ENCODE data around the gene TLR8. TPM values are rescaled to one million over a fixed set of nuclear protein-coding genes. Genes with fewer than 3 reads are reported as not detected.
"Not testable (repeated sequence)": the region's sequence is repeated elsewhere in the genome, so short reads cannot be mapped to it uniquely, and the experiment has no call there.

TLR8 gene
- total and polyA plus RNA-seq, 3 experiments from 2014 or later: 0.07 TPM; not detected in 2

DNA sequence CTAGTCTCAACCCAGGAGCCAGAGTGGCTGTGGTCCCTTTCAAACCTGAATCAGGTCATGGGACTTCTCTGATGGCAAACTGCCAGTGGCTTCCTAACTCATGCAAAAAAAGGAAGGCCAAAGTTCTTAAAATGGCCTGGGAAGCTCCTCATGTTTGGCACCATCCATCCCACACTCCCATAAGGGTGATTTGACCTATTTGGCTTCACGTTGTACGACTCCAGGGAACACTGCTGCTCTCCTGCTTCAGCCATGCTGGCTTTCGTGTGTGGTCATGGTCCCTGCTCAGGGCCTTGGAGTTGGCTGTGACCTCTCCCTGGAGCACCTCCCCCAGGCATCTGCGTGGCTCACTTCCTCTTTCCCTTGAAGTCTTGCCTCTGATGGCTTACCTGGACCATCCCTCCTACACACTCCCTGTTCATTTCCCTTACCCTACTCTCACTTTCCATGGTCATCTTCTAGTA lies 55.7 kb downstream of the TLR8 start:
- POLR2A ChIA-PET: interaction anchor here (1.0 kb wide), 1 partner anchor 13 kb away, joined by 3 read pairs; no protein-coding TSS in a partner anchor

DNA sequence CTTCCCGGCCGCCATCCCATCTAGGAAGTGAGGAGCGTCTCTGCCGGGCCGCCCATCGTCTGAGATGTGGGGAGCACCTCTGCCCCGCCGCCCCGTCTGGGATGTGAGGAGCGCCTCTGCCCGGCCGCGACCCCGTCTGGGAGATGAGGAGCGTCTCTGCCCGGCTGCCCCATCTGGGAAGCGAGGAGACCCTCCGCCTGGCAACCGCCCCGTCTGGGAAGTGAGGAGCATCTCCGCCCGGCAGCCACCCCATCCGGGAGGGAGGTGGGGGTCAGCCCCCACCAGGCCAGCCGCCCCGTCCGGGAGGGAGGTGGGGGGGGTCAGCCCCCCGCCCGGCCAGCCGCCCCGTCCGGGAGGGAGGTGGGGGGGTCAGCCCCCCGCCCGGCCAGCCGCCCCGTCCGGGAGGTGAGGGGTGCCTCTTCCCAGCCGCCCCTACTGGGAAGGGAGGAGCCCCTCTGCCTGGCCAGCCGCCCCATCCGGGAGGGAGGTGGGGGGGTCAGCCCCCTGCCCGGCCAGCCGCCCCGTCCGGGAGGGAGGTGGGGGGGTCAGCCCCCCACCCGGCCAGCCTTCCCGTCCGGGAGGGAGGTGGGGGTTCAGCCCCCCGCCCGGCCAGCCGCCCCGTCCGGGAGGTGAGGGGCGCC lies 56.9 kb downstream of the TLR8 start:
- H3K4me1 ChIP-seq (ENCODE audit: insufficient read depth, low read length): peaks cover 56% of the 10 kb centered on the region
- DNase-seq; H3K36me3 ChIP-seq (ENCODE audit: insufficient read depth, low read length); H3K36me3 Mint-ChIP-seq; H3K27me3 ChIP-seq (ENCODE audit: insufficient read depth, low read length, poor library complexity, severe bottlenecking); H3K4me3 ChIP-seq (ENCODE audit: low read length); H3K27ac Mint-ChIP-seq; H3K4me3 Mint-ChIP-seq; H3K9me3 Mint-ChIP-seq; POLR2A ChIA-PET; H3K27ac ChIP-seq (ENCODE audit: low read depth, low read length); H3K27me3 Mint-ChIP-seq; CTCF ChIA-PET; H3K9me3 ChIP-seq (ENCODE audit: low read length): not testable (repeated sequence)
- H3K4me1 Mint-ChIP-seq: peaks cover 54 to 65% (median 65%) of the 10 kb centered on the region in 3 donors

More for the DNA sequence above, 55.7 kb downstream of the TLR8 start:
- H3K36me3 ChIP-seq (ENCODE audit: insufficient read depth, low read length): no peaks in the 10 kb centered on the region
- peaks cover 58% of the 10 kb centered on the region for H3K4me1 ChIP-seq (ENCODE audit: insufficient read depth, low read length)
- H3K27ac ChIP-seq (ENCODE audit: low read depth, low read length): no peak overlapping the region
- Mint-ChIP-seq H3K27me3 (no peaks in the 10 kb centered on the region), H3K4me1 (peaks cover 56 to 67% (median 64%) of the 10 kb centered on the region in 3 donors), H3K36me3 (no peaks in the 10 kb centered on the region), H3K9me3 (peaks cover 0 to 1% (median 0%) of the 10 kb centered on the region in 5 donors), H3K27ac (peak overlapping the region in 7 of 8 donors; percentile 18 to 84 (median 75)), H3K4me3 (peak overlapping the region in 3 of 7 donors; percentile 2 to 37 (median 12))
- DNase-seq: no peak
- no peaks in the 10 kb centered on the region for H3K27me3 ChIP-seq (ENCODE audit: insufficient read depth, low read length, poor library complexity, severe bottlenecking)
- H3K4me3 ChIP-seq (ENCODE audit: low read length): no peak overlapping the region
- H3K9me3 ChIP-seq (ENCODE audit: low read length): no peaks in the 10 kb centered on the region
- CTCF ChIA-PET: interaction anchor here (2.3 kb wide), 1 partner anchor 8 kb away, joined by 9 read pairs; no protein-coding TSS in a partner anchor

DNA sequence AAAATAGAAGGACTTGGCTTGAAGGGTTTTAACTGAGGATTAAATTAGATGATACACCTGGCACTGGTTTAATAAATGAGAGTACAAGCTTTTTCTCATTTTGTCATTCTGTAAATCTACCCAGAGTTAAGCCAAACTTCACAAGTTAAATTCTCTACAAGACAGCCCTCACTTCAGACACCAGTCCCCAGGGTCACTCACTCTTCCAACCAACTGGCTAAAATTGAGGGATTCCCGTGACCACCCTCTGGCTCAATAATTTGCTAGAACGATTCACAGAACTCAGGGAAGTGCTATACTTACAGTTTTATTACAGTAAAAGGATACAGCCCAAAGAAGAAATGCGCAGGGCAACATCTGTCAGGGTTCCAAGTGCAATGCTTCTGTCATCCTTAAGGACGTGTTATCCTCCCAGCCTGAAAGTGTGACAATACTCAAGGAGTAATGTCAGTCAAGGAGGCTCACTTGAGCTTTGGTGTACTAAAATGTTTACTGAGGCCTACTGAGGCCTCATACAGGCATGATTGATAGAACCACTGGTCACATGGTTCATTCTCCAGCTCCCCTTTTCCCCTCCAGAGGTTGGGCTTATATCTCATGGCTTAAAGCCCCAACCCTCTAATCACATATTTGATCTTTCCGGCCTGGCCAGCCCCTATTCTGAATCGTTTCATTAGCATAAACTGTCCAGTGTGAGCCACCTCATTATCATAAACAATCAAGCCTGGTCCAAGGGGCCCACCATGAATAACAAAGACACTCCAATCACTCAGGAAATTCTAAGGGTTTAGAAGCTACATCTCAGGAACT lies 58.9 kb downstream of the TLR8 start:
- no peak overlapping the region for H3K4me3 Mint-ChIP-seq

DNA sequence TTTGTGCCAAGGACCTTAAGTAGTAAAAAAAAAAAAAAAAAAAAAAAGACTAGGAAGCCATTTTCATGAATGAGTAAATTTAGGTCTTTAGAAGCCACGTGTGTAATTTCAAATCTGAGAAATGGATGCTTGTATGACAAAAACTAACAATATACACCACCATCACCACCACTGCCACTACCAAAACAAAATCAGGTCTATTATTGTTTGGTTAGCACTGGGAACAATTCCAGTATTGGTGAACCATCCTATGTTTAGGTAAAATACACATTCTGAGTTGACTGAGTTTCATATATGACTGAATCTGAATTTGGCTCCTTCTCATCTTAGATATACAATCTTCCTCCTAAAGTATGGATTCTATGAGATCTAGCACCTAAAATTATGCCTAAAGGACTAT lies 59.7 kb downstream of the TLR8 start:
- Mint-ChIP-seq H3K27ac (peak overlapping the region in 7 of 8 donors; percentile 35 to 98 (median 96)), H3K27me3 (peaks cover 0 to 6% of the 10 kb centered on the region in 2 donors), H3K36me3 (peaks cover 0 to 3% (median 0%) of the 10 kb centered on the region in 3 donors), H3K4me1 (peaks cover 53 to 68% (median 67%) of the 10 kb centered on the region in 3 donors), H3K9me3 (peaks cover 0 to 2% (median 0%) of the 10 kb centered on the region in 5 donors), H3K4me3 (peak overlapping the region in 2 of 7 donors; percentile 73 to 74)
- no peaks in the 10 kb centered on the region for H3K27me3 ChIP-seq (ENCODE audit: insufficient read depth, low read length, poor library complexity, severe bottlenecking)
- no peaks in the 10 kb centered on the region for H3K9me3 ChIP-seq (ENCODE audit: low read length)
- H3K4me3 ChIP-seq (ENCODE audit: low read length): no peak overlapping the region
- ChIA-PET CTCF (interaction anchor here (0.8 to 16.4 kb wide), 6 partner anchors 9 to 723 kb away, joined by 3 to 224 read pairs (median 4); no protein-coding TSS in a partner anchor), POLR2A (interaction anchor here (1.5 to 15.0 kb wide), 2 partner anchors 9 to 11 kb away, joined by 3 to 194 read pairs; partner anchors contain the start of gene TMSB4X)
- H3K4me1 ChIP-seq (ENCODE audit: insufficient read depth, low read length): peaks cover 57% of the 10 kb centered on the region
- H3K36me3 ChIP-seq (ENCODE audit: insufficient read depth, low read length): no peaks in the 10 kb centered on the region
- DNase-seq: no peak
- H3K27ac ChIP-seq (ENCODE audit: low read depth, low read length): no peak overlapping the region

More for the DNA sequence above, 58.9 kb downstream of the TLR8 start:
- Mint-ChIP-seq H3K9me3 (peaks cover 0 to 2% (median 0%) of the 10 kb centered on the region in 5 donors), H3K27me3 (peaks cover 0 to 6% of the 10 kb centered on the region in 2 donors), H3K36me3 (no peaks in the 10 kb centered on the region), H3K27ac (peak overlapping the region in 5 of 8 donors; percentile 47 to 96 (median 62)), H3K4me1 (peaks cover 53 to 68% (median 67%) of the 10 kb centered on the region in 3 donors)
- H3K27ac ChIP-seq (ENCODE audit: low read depth, low read length): no peak overlapping the region
- no peaks in the 10 kb centered on the region for H3K27me3 ChIP-seq (ENCODE audit: insufficient read depth, low read length, poor library complexity, severe bottlenecking)
- H3K4me1 ChIP-seq (ENCODE audit: insufficient read depth, low read length): peaks cover 63% of the 10 kb centered on the region
- DNase-seq: no peak
- ChIA-PET POLR2A (interaction anchor here (1.5 to 15.0 kb wide), 2 partner anchors 10 kb away, joined by 3 to 194 read pairs; partner anchors contain the start of gene TMSB4X), CTCF (interaction anchor here (0.8 to 16.4 kb wide), 5 partner anchors 8 to 724 kb away, joined by 3 to 224 read pairs (median 4); no protein-coding TSS in a partner anchor)
- H3K4me3 ChIP-seq (ENCODE audit: low read length): no peak overlapping the region
- H3K9me3 ChIP-seq (ENCODE audit: low read length): no peaks in the 10 kb centered on the region
- H3K36me3 ChIP-seq (ENCODE audit: insufficient read depth, low read length): no peaks in the 10 kb centered on the region

DNA sequence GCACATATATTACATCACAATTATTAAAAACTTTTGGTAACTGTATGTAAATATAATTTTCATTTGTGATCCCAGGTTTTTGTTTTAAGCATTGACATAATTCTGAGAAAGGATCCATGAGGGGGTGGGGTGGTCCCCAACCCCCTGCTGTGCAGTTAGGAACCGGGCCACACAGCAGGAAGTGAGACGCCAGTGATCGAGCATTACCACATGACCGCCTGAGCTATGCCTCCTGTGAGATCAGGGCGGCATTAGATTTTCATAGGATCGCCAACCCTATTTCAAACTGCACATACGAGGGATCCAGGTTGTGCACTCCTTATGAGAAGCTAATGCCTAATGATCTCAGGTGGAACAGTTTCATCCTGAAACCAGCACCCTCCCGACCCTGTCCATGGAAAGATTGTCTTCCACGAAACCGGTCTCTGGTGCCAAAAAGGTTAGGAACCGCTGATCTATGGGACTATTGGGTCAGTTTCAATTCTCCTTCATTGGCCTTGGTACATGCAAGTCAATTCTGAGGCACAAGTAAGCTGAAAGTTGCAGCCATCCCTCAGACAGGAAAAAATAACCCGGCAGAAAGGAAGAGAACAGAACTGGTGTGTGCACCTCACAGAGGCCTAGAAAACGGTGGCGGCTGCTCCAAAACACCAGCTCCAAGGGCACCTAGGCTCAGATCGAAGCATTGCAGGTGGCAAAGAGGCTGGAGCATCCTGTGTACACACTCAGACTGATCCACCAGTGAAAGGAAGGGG lies 61.5 kb downstream of the TLR8 start:
- Histone ChIP-seq H3K4me3 (ENCODE audit: low read length) (peak overlapping the region; percentile 59), H3K36me3 (ENCODE audit: insufficient read depth, low read length) (no peaks in the 10 kb centered on the region), H3K4me1 (ENCODE audit: insufficient read depth, low read length) (peaks cover 47% of the 10 kb centered on the region), H3K27me3 (ENCODE audit: insufficient read depth, low read length, poor library complexity, severe bottlenecking) (no peaks in the 10 kb centered on the region), H3K9me3 (ENCODE audit: low read length) (no peaks in the 10 kb centered on the region), H3K27ac (ENCODE audit: low read depth, low read length) (peak overlapping the region; percentile 38)
- Mint-ChIP-seq H3K4me3 (peak overlapping the region; percentile 72 to 83 (median 75)), H3K27ac (peak overlapping the region; percentile 85 to 98 (median 96)), H3K36me3 (peaks cover 0 to 11% (median 0%) of the 10 kb centered on the region in 3 donors), H3K9me3 (peaks cover 0 to 2% (median 0%) of the 10 kb centered on the region in 5 donors), H3K4me1 (peaks cover 49 to 66% (median 58%) of the 10 kb centered on the region in 3 donors), H3K27me3 (peaks cover 0 to 15% of the 10 kb centered on the region in 2 donors)
- peak in 1 of 5 donors; percentile 31 for DNase-seq
- ChIA-PET POLR2A (interaction anchor here (0.6 to 15.0 kb wide), 6 partner anchors 10 to 125 kb away, joined by 3 to 194 read pairs (median 6); no protein-coding TSS in a partner anchor), CTCF (interaction anchor here (0.9 to 16.4 kb wide), 7 partner anchors 10 to 678 kb away, joined by 3 to 224 read pairs (median 5); no protein-coding TSS in a partner anchor)

DNA sequence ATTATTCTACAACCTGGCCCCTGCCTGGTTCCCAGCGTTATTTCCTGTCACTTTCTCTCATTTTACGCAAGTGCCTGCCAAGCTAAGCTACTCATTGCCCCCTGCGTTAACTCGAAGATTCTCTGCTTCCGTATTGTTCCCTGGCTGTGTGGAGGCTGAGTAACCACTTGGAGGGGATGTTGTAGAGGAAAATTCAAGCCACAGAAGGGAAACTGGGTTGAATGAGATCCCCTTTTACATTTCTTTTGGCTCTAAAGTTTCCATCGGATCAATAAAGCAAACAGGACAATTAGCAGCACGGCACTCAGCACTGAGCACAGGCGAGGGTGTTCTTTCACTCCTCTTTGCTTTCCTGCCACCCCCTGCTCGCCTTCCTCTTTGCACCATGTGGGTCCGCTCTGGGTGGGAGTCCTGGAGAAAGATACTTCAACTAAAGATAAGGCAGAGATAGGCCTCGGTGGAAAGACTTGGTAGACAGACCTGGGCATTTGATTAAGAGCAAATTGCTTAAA lies 64.3 kb downstream of the TLR8 start:
- Histone ChIP-seq H3K4me3 (ENCODE audit: low read length) (peak overlapping the region; percentile 70), H3K4me1 (ENCODE audit: insufficient read depth, low read length) (peaks cover 40% of the 10 kb centered on the region), H3K27me3 (ENCODE audit: insufficient read depth, low read length, poor library complexity, severe bottlenecking) (no peaks in the 10 kb centered on the region), H3K36me3 (ENCODE audit: insufficient read depth, low read length) (peaks cover 8% of the 10 kb centered on the region), H3K9me3 (ENCODE audit: low read length) (no peaks in the 10 kb centered on the region), H3K27ac (ENCODE audit: low read depth, low read length) (peak overlapping the region; percentile 80)
- ChIA-PET POLR2A (interaction anchor here (0.6 to 15.0 kb wide), 8 partner anchors 15 to 122 kb away, joined by 3 to 194 read pairs (median 8); no protein-coding TSS in a partner anchor), CTCF (interaction anchor here (0.8 to 16.4 kb wide), 6 partner anchors 10 to 118 kb away, joined by 3 to 224 read pairs (median 32); no protein-coding TSS in a partner anchor)
- H3K9me3 Mint-ChIP-seq: peaks cover 0 to 4% (median 0%) of the 10 kb centered on the region in 5 donors
- H3K4me3 Mint-ChIP-seq: peak overlapping the region; percentile 91 to 100 (median 98)
- peaks cover 0 to 31% of the 10 kb centered on the region in 2 donors for H3K27me3 Mint-ChIP-seq
- DNase-seq: peak in 4 of 5 donors; percentile 45 to 75 (median 74)
- peaks cover 47 to 58% (median 51%) of the 10 kb centered on the region in 3 donors for H3K4me1 Mint-ChIP-seq
- peak overlapping the region; percentile 92 to 99 (median 96) for H3K27ac Mint-ChIP-seq
- H3K36me3 Mint-ChIP-seq: peaks cover 6 to 39% (median 6%) of the 10 kb centered on the region in 3 donors

All from CD8-positive, alpha-beta memory T cell (primary cell).